NB4 (cell line): ENCODE results near the gene DNAH17.

Source experiments
- MYC ChIP-seq: IDR thresholded peaks from 2 replicates; pipeline ENCODE4 v1.6.1; 2011; ENCODE audit warnings: low read depth, low read length
- POLR2A ChIP-seq: IDR thresholded peaks from 2 replicates; pipeline ENCODE4 v1.6.1; 2011; ENCODE audit warnings: mild to moderate bottlenecking; ENCODE audit not compliant: insufficient read length; ENCODE audit errors: extremely low read depth
- TF ChIP-seq, protein P1 (sequence below): IDR thresholded peaks from one replicate; pipeline ENCODE4 v1.5.1; 2012; ENCODE audit warnings: low read depth, low read length

DNA sequence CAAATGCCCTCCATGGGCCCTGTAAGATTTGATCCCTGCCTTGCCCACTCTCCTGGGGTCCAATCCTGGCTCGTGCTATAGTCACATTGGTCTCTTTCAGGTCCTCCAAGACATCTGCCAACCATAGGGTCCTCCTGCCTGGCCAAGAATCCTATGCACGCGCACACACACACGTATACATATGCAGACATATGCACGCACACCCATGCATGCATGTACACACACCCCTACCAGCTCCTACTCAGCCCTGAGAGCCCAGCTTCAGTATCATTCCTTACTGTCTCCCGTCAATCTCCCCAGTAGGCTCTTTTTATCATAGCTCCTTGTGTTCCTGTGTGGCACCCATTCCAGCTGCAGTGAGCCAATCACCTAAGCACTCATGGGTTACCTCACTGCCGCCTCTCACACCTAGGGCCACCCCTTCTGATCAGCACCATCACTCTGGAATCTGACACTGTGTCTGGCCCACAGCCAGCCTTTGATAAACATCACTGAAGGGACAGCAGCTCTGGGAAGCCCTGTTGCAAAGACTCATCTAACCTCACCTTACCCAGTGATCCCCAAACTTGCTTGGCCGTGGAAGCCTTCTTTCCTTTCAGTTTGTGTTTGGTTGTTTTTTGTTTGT, 7.9 kb upstream of the DNAH17 start:
- TF ChIP-seq, protein P1, sequence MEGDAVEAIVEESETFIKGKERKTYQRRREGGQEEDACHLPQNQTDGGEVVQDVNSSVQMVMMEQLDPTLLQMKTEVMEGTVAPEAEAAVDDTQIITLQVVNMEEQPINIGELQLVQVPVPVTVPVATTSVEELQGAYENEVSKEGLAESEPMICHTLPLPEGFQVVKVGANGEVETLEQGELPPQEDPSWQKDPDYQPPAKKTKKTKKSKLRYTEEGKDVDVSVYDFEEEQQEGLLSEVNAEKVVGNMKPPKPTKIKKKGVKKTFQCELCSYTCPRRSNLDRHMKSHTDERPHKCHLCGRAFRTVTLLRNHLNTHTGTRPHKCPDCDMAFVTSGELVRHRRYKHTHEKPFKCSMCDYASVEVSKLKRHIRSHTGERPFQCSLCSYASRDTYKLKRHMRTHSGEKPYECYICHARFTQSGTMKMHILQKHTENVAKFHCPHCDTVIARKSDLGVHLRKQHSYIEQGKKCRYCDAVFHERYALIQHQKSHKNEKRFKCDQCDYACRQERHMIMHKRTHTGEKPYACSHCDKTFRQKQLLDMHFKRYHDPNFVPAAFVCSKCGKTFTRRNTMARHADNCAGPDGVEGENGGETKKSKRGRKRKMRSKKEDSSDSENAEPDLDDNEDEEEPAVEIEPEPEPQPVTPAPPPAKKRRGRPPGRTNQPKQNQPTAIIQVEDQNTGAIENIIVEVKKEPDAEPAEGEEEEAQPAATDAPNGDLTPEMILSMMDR = no peak
- no peak for TF ChIP-seq POLR2A
- no peak for TF ChIP-seq MYC
